LNCaP clone FGC (cell line): ENCODE data around the gene CD160.

Source experiments
- DNase-seq: peaks from one replicate; pipeline ENCODE4 v3.0.0-alpha.2; 2011; ENCODE audit warnings: low read depth
- H3K4me3 ChIP-seq: 2 replicates; pipeline ENCODE4 v1.5.1; 2011; ENCODE audit warnings: mild to moderate bottlenecking, low read depth, low read length, control low read depth
- CTCF ChIP-seq: IDR thresholded peaks from 2 replicates; pipeline ENCODE4 v1.5.1; 2012; ENCODE audit warnings: mild to moderate bottlenecking; ENCODE audit not compliant: control insufficient read depth, insufficient read depth; ENCODE audit errors: extremely low read depth

CD160 gene

GRCh38 chr1:145777357-145778145, 58.3 kb downstream of the CD160 start:
- no peak for TF ChIP-seq CTCF
- DNase-seq: no peak
- H3K4me3 ChIP-seq: no peak overlapping the region

GRCh38 chr1:145778146-145778540, 58.8 kb downstream of the CD160 start:
- no peak overlapping the region for H3K4me3 ChIP-seq
- TF ChIP-seq CTCF: no peak
- DNase-seq: no peak

- no peak for TF ChIP-seq CTCF
- peak; percentile 53 for DNase-seq
- no peak overlapping the region for H3K4me3 ChIP-seq
Measured at GRCh38 chr1:145782272-145783099, 63.2 kb downstream of the CD160 start.

GRCh38 chr1:145784409-145784808, 65.1 kb downstream of the CD160 start:
- no peak for DNase-seq
- no peak for TF ChIP-seq CTCF
- no peak overlapping the region for H3K4me3 ChIP-seq

- H3K4me3 ChIP-seq: no peak overlapping the region
- no peak for TF ChIP-seq CTCF
- DNase-seq: no peak
Measured at GRCh38 chr1:145785547-145785946, 66.2 kb downstream of the CD160 start.

GRCh38 chr1:145786271-145786670, 67.0 kb downstream of the CD160 start:
- H3K4me3 ChIP-seq: no peak overlapping the region
- DNase-seq: no peak
- TF ChIP-seq CTCF: no peak
